Large intestine (tissue), 12 donors: ENCODE measurements around the gene SHISA4. TPM values are rescaled to one million over a fixed set of nuclear protein-coding genes. Genes with fewer than 3 reads are reported as not detected.
"Not testable (repeated sequence)": the region's sequence is repeated elsewhere in the genome, so short reads cannot be mapped to it uniquely, and the experiment has no call there.

ENCODE experiments used
- DNase-seq, 2 donors: peaks; one replicate each; pipeline versions ENCODE4 v3.0.0 to v3.0.0-alpha.2; 2013
- H3K27ac ChIP-seq: one replicate; pipeline ENCODE4 v1.5.1; 2013; ENCODE audit warnings: low read length
- H3K27me3 ChIP-seq: 2 replicates; pipeline ENCODE4 v1.6.1; 2013; ENCODE audit warnings: low read length; ENCODE audit not compliant: control insufficient read depth, insufficient read depth
- H3K36me3 ChIP-seq: 2 replicates; pipeline ENCODE4 v1.6.1; 2013; ENCODE audit warnings: low read length; ENCODE audit not compliant: control insufficient read depth, insufficient read depth
- H3K4me1 ChIP-seq: one replicate; pipeline ENCODE4 v1.6.1; 2013; ENCODE audit warnings: low read length; ENCODE audit not compliant: control insufficient read depth, insufficient read depth
- H3K4me3 ChIP-seq: one replicate; pipeline ENCODE4 v1.5.1; 2013; ENCODE audit warnings: low read length
- H3K9me3 ChIP-seq: one replicate; pipeline ENCODE4 v1.6.1; 2013; ENCODE audit warnings: mild to moderate bottlenecking, low read depth, low read length, moderate library complexity; ENCODE audit not compliant: control insufficient read depth
- WGBS: methylation state at CpG from one replicate; pipeline ENCODE4 v1.1.5; 2013; ENCODE audit warnings: low lambda C conversion rate; ENCODE audit not compliant: insufficient coverage; 5-methylcytosine and 5-hydroxymethylcytosine counted together
- long read RNA-seq, 11 donors: transcript quantifications; one replicate each; lab custom pipeline, GENCODE V29; 2026
- polyA plus RNA-seq: library from polyadenylated mRNA; unstranded; fragments of 120-200 nt; gene quantifications from one replicate; pipeline ENCODE4 v1.2.1, GENCODE V29; 2013

SHISA4 gene
- polyA plus RNA-seq, result 6.0 TPM
- long read RNA-seq, donor 1, partial matches to known transcripts, result 0 of 1 reads
- long read RNA-seq, donor 1, other reads (novel, unspliced or antisense), result 0 of 1 reads
- long read RNA-seq, donor 2, result 0 reads
- long read RNA-seq, donor 3, result 0 reads
- long read RNA-seq, donor 4, result 0 reads
- long read RNA-seq, donor 5, partial matches to known transcripts, result 0 of 3 reads
- long read RNA-seq, donor 5, other reads (novel, unspliced or antisense), result 0 of 3 reads
- long read RNA-seq, donor 6, partial matches to known transcripts, result 0 of 2 reads
- long read RNA-seq, donor 6, other reads (novel, unspliced or antisense), result 0 of 2 reads
- long read RNA-seq, donor 7, result 0 reads
- long read RNA-seq, donor 8, result 0 reads
- long read RNA-seq, donor 9, result 0 reads
- long read RNA-seq, donor 10, transcript SHISA4-201 (5 exons, 1,341 nt), result major isoform, 5 of 5 reads
- long read RNA-seq, donor 10, partial matches to known transcripts, result 0 of 5 reads
- long read RNA-seq, donor 10, other reads (novel, unspliced or antisense), result 0 of 5 reads
- long read RNA-seq, donor 11, partial matches to known transcripts, result 0 of 2 reads
- long read RNA-seq, donor 11, other reads (novel, unspliced or antisense), result 0 of 2 reads

GRCh38 chr1:201888282-201889089 is at the start of gene SHISA4:
SHISA4 (plus strand) TSS chr1:201888898; CDS start chr1:201888995, 97 bp downstream.
- Histone ChIP-seq H3K27me3 (peaks cover 62% of the 10 kb centered on the region), H3K36me3 (no peaks in the 10 kb centered on the region), H3K4me1 (peaks cover 6% of the 10 kb centered on the region), H3K9me3 (peaks cover 3% of the 10 kb centered on the region), H3K4me3 (peak within 1 kb of the TSS; percentile 40), H3K27ac (no peak within 1 kb of the TSS)
- peak; percentile 33 to 44 for DNase-seq
- no CpG with 5 or more reads among the region's 49 CpGs for WGBS

GRCh38 chr1:201839089-201839488 is 49.6 kb upstream of the SHISA4 start:
- WGBS, result no CpG with 5 or more reads among the region's 10 CpGs
- not testable (repeated sequence) for DNase-seq, H3K27me3 ChIP-seq, H3K27ac ChIP-seq, H3K9me3 ChIP-seq, H3K4me1 ChIP-seq, H3K4me3 ChIP-seq
- peaks cover 16% of the 10 kb centered on the region for H3K36me3 ChIP-seq

DNA sequence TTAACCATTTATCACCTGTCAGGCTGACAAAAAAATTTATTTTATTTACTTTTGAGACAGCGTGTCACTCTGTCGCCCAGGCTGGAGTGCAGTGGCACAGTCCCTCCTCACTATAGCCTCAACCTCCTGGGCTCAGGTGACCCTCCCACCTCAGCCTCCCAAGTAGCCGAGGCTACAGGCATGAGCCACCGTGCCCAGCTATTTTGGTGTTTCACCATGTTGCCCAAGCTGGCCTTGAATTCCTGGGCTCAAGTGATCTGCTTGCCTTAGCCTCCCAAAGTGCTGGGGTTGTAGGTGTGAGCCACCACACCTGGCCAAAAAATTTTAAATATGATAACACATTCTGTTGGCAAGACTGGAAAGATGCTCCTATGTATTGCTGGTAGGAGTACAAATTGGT is 48.6 kb upstream of the SHISA4 start:
- Histone ChIP-seq H3K36me3 (peaks cover 11% of the 10 kb centered on the region), H3K9me3 (no peaks in the 10 kb centered on the region), H3K27me3 (no peaks in the 10 kb centered on the region), H3K4me3 (no peak overlapping the region), H3K27ac (no peak overlapping the region), H3K4me1 (no peaks in the 10 kb centered on the region)
- WGBS, result no CpG with 5 or more reads among the region's 4 CpGs
- no peak for DNase-seq

DNA sequence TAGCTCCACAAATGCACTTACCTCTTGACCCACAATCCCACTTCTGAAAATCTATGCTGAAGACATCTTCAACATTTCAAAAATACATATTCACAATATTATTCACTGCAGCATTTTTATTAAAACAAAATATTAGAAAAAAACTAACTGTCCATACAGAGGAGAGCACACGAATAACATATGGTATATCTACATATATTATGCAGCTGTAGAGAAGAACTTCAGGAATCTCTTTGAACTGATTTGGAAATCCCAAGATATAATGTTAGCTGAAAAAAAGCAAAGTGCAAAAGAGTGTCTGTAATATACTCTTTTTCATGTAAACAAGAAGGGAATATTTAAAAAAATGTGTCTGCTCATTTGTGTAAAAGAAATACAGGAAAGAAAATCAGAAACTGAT is 48.2 kb upstream of the SHISA4 start:
- no peaks in the 10 kb centered on the region for H3K4me1 ChIP-seq
- DNase-seq, result no peak
- peaks cover 9% of the 10 kb centered on the region for H3K36me3 ChIP-seq
- no peak overlapping the region for H3K4me3 ChIP-seq
- H3K27ac ChIP-seq, result no peak overlapping the region
- no peaks in the 10 kb centered on the region for H3K27me3 ChIP-seq
- no peaks in the 10 kb centered on the region for H3K9me3 ChIP-seq
- no CpG with 5 or more reads among the region's 1 CpG for WGBS

DNA sequence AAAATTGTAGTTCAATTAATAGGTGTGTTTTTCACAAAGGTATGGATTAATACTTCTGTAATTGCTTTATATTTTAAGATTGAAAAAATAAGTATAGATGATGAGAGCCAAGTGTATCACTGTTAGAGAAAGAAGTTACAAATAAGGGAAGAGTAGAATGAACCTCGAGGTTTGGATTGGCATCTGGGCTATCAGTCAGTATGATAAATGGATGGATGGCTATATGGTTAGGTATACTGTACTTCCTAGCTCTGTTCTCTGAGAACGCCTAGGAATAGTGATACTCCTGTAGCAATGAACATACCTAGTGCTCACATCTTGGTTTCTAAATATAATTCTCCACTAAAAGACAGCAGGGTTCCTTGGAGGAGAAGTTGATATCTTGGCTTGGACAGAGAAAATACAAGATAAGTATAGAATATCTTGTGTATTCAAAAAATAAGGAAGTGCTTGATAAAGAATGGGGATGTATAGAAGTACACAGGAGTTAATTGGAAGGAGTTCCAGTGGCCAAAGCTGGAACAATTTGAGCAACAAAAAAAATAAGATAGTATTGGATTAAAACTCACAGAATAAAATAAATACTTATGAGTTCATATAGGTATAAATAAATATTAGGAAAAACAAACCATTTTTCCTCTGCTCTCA is 47.3 kb upstream of the SHISA4 start:
- no peaks in the 10 kb centered on the region for H3K9me3 ChIP-seq
- no peaks in the 10 kb centered on the region for H3K4me1 ChIP-seq
- no CpG with 5 or more reads among the region's 2 CpGs for WGBS
- no peak for DNase-seq
- peaks cover 7% of the 10 kb centered on the region for H3K36me3 ChIP-seq
- no peaks in the 10 kb centered on the region for H3K27me3 ChIP-seq
- H3K4me3 ChIP-seq, result no peak overlapping the region
- H3K27ac ChIP-seq, result no peak overlapping the region

DNA sequence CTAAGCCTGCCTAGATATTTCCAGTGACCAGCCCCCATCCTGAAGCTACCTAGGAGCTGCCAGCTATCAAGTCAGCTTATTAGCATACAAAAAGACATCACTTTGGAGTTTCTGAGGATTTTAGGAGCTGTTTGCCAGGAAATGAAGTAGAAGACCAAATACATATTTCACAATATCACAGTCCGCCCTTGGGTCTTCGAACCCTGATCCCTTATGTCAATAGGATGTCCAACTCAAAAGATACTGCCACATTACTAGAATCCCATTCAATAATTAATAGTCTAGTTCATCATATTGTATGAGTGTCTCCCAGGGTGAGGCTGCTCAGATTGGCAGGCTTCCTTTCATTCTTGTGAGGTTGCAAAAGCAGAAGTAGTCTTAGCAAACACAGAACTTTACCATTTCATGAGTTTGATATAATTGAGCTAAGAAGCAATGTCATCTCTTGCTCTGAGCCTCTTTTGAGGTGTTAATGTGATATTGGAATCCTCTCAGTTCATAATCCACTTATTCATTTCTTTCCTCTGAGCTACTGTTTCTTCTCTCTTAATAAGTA is 46.1 kb upstream of the SHISA4 start:
- Histone ChIP-seq H3K4me1 (no peaks in the 10 kb centered on the region), H3K9me3 (no peaks in the 10 kb centered on the region), H3K4me3 (no peak overlapping the region), H3K27me3 (no peaks in the 10 kb centered on the region), H3K27ac (no peak overlapping the region), H3K36me3 (peaks cover 9% of the 10 kb centered on the region)
- WGBS, result 80% methylated on average over 1 of the region's 2 CpGs
- no peak for DNase-seq

DNA sequence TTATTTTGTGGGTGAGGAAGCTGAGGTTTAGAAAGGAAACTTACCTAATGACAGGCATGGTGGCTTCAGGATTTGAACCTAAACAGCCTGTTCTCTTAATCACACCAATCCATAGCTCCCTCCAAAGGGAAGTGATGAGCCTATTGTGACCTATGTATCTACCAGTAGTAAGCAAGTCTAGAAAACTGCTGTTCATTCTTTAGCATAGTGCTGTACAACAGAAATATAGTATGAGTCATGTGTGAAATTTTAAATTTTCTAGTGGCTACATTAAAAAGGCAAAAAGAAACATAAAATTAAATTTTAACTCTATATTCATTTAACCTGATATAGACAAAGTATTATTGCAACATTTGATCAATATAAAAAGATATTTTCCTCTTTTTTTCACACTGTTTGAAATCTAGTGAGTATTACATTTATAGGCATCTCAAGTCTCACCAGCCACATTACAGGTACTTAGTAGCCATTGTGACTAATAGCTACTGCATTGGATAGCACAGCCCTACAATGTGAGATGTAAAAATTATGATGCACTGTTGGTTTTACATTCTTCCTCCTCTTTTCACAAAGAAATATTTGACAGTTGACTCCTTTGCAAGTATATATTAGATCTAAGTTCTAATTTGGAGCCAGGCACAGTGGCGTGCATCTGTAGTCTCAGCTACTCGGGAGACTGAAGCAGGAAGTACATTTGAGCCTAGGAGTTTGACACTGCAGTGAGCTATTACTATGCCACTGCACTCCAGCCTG is 43.2 kb upstream of the SHISA4 start:
- Histone ChIP-seq H3K4me1 (no peaks in the 10 kb centered on the region), H3K4me3 (no peak overlapping the region), H3K27ac (no peak overlapping the region), H3K27me3 (no peaks in the 10 kb centered on the region), H3K9me3 (no peaks in the 10 kb centered on the region), H3K36me3 (peaks cover 27% of the 10 kb centered on the region)
- DNase-seq, result no peak
- no CpG with 5 or more reads among the region's 2 CpGs for WGBS

GRCh38 chr1:201847150-201847549 is 41.5 kb upstream of the SHISA4 start:
- H3K36me3 ChIP-seq, result peaks cover 37% of the 10 kb centered on the region
- WGBS, result no CpG with 5 or more reads among the region's 1 CpG
- H3K27ac ChIP-seq, result no peak overlapping the region
- DNase-seq, result no peak
- no peaks in the 10 kb centered on the region for H3K9me3 ChIP-seq
- H3K4me1 ChIP-seq, result no peaks in the 10 kb centered on the region
- no peak overlapping the region for H3K4me3 ChIP-seq
- H3K27me3 ChIP-seq, result no peaks in the 10 kb centered on the region

GRCh38 chr1:201848230-201848629 is 40.5 kb upstream of the SHISA4 start:
- Histone ChIP-seq H3K4me1 (no peaks in the 10 kb centered on the region), H3K27me3 (no peaks in the 10 kb centered on the region), H3K9me3 (no peaks in the 10 kb centered on the region), H3K27ac (no peak overlapping the region), H3K4me3 (no peak overlapping the region), H3K36me3 (peaks cover 44% of the 10 kb centered on the region)
- WGBS, result no CpG with 5 or more reads among the region's 6 CpGs
- no peak for DNase-seq
